Activated T-cell treated with anti-CD3 and anti-CD28 coated beads for 1 hour (primary cell): Measurements from ENCODE around the gene TLCD4.
A peak's percentile ranks its signal among the peaks of the same experiment; 100 is the strongest.

ENCODE experiments used
- DNase-seq: peaks from one replicate; pipeline ENCODE4 v3.0.0-alpha.2; 2020; ENCODE audit warnings: low read depth

TLCD4 gene

GRCh38 chr1:95095833-95096217 is 21.3 kb upstream of the TLCD4 start:
- DNase-seq: no peak

- no peak for DNase-seq
Measured at GRCh38 chr1:95096218-95096841, 20.8 kb upstream of the TLCD4 start.

GRCh38 chr1:95097426-95097825 is 19.7 kb upstream of the TLCD4 start:
- DNase-seq: no peak

- DNase-seq: no peak
Measured at GRCh38 chr1:95098196-95098595, 19.0 kb upstream of the TLCD4 start.

GRCh38 chr1:95108792-95109191 is 8.4 kb upstream of the TLCD4 start:
- no peak for DNase-seq

- DNase-seq: no peak
Measured at GRCh38 chr1:95111014-95111413, 6.1 kb upstream of the TLCD4 start.

GRCh38 chr1:95113684-95114083 is 3.5 kb upstream of the TLCD4 start:
- no peak for DNase-seq

GRCh38 chr1:95115708-95116137 is 1.4 kb upstream of the TLCD4 start:
- no peak for DNase-seq

- DNase-seq: peak; percentile 39
Measured at GRCh38 chr1:95116580-95117206, 462 bp upstream of the TLCD4 start.

GRCh38 chr1:95118067-95118499 is 928 bp downstream of the TLCD4 start:
- DNase-seq: peak; percentile 1

GRCh38 chr1:95118710-95119109 is 1.6 kb downstream of the TLCD4 start:
- no peak for DNase-seq

DNA sequence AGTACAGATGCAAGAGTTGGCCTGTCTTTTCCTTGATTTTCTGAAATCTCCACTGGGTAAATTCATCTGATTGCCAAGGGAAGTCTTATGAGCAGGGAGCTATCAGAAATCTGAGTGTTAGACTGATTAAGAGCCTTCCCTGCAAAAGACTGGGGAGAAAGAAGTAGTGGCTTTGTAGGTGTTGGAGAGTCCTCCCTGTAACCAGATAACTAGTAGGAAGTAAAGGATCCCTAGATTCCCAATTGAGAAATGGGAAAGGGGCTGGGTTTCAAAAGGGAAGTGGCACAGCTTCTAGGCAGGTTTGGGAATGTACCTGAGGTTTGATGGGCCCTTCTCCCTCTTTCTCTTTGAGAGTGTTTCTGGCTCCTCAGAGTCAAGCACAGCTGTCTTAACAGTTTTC is 2.1 kb downstream of the TLCD4 start:
- DNase-seq: no peak

DNA sequence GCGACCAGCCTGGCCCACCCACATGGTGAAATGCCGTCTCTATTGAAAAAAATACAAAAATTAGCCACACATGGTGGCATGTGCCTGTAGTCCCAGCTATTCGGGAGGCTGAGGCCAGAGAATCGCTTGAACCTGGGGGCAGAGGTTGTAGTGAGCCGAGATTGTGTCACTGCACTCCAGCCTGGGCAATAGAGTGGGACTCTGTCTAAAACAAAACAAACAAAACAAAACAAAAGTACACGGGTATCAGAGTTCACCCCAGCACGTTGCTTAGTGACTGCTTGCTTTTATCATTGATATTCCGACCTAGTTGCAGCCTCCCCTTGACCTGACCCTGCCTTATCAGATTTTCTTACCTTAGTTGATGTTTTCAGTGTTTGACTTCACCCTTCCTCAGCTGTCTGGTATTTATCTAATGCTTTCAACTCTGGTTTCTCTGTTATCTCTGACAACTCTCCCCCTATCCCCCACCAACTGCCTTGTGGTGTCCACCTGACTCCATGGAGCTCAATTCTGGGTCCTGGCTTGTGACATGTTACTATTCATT is 5.1 kb downstream of the TLCD4 start:
- no peak for DNase-seq

- no peak for DNase-seq
Measured at GRCh38 chr1:95124342-95124741, 7.2 kb downstream of the TLCD4 start.

GRCh38 chr1:95126366-95126765 is 9.2 kb downstream of the TLCD4 start:
- DNase-seq: no peak

DNA sequence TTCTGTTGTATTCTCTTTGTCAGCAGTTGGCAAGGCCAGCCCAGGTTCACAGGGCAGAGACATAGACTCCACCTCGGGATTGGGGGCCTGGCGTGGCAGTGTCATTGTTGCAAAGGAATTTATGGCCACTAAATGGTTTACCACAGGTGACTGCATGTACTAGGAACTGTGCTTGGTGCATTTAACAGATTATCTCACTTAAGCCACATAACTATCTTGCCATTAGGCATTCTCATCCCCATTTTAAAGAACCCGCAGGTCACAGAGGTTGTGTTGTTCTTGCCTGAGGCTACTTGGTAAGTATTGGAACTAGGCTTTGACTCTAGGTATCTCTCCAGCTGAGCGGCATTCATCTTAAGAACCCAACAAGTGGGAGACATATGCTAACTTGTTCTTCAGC is 9.7 kb downstream of the TLCD4 start:
- no peak for DNase-seq

GRCh38 chr1:95127380-95127779 is 10.2 kb downstream of the TLCD4 start:
- DNase-seq: no peak

DNA sequence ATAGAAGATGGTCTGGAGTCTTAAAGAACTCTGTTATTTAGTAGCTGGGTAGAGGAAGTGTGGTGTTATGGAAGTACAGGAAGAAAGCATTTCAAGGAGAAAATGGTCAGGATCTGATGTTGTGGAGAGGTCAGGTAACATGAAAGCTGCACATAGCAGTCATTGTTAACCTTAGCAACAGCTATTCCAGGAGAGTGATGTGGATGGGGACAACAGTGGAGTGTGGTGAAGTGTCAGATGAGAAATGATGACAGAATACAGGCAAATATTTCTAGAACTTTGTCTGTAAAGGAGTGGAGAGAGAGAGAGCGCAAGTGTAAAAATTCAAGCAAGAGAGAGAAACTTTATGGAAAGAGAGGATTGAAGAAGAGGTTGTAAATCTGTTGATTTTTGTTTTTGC is 15.6 kb downstream of the TLCD4 start:
- DNase-seq: no peak

DNA sequence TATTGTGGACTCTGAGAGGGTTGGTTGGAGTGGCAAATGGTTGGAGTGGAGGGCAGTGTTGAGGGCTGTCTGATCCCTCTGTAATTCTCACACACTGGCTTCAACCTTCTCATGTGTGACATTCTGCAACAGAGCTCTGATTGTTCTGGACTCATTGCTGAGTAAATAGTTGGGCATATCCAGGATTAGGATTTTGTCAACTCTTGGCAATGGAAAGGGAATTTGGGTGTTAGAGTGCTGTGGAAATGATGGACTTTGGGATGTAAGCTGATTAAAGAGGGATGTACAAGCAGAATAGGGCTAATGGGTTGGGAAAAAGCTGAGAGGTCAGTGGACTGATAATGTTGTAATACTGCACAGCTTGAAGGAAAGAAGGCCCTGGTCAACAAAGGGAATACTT is 16.5 kb downstream of the TLCD4 start:
- no peak for DNase-seq

DNA sequence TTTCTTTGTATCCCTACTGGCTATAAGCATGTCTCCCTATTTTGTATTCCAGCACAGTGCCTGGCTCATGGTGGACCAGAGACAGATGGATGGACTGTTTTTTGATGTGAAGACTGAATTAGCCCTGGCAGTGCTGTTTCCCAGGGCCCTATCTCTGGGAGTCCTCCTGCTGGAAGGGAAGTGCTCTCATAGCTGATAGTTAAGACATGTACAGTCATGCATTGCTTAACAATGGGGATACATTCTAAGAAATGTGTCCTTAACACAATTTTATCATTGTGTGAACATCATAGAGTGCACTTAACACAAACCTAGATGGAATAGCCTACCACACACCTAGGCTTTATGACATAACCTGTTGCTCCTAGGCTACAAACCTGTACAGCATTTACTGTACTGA is 21.1 kb downstream of the TLCD4 start:
- DNase-seq: no peak

GRCh38 chr1:95139039-95139438 is 21.9 kb downstream of the TLCD4 start:
- DNase-seq: no peak

DNA sequence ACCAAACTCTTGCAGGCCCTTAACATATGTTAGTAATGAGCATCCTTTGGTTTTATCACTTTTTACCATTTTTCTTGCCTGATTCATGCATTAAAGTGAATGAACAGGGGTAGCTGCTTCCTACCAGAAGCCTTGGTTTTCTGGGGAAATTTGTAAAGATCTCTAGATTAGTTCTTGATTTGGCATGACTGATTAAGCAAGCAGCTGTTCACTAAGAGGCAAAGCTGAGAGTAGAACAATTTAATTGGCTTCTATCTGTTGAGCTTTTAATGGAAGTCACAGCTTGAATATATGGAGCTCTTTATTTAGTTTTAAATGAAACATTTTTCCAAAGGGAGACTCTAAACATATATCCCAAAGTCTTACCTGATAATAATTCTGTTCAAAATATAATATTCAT is 23.6 kb downstream of the TLCD4 start:
- DNase-seq: no peak

- no peak for DNase-seq
Measured at GRCh38 chr1:95145493-95145892, 28.3 kb downstream of the TLCD4 start.

- DNase-seq: no peak
Measured at GRCh38 chr1:95146637-95147036, 29.5 kb downstream of the TLCD4 start.
